ENCODE measurements around the gene NDUFV1.

NDUFV1 gene

DNA sequence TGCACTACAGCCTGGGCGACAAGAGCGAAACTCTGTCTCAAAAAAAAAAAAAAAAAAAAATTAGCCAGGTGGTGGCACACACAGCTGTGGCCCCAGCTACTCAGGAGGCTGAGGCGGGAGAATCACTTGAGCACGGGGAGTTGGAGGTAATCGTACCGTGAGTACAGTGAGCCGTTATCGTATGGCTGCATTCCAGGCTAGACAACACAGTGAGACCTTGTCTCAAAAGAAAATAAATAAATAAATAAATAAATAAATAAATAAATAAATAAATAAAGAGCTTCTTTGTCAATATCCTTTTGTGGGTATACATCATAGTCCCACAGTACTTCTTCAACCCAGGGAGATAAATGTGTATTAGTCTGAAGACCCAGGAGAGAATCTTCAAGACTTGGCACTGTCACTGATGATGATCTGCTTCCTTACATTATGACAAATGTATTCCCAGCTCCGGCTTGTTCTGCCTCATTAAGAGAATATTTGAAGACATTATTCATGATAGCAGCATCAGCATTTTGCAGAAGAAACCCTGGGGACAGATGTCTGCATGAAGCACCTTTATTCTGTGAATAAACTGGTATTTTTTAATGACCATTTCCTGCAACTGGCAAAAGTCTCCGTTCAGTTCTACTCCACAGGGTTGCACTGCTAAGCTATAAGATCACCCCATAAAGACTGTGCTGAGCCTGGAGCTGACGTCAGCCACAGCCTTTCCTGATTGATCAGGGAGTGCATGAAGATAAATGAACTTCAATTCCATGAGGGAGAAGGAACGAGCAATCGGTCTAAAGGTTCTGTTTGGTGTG is 45.4 kb downstream of the NDUFV1 start:
- no peak for TF ChIP-seq GATA3 (IDR thresholded peaks at IDR 0.05; ENCODE audit: low read depth, low read length)
- TF ChIP-seq GATA2 (IDR thresholded peaks at IDR 0.05; ENCODE audit: low read depth, low read length) = no peak

DNA sequence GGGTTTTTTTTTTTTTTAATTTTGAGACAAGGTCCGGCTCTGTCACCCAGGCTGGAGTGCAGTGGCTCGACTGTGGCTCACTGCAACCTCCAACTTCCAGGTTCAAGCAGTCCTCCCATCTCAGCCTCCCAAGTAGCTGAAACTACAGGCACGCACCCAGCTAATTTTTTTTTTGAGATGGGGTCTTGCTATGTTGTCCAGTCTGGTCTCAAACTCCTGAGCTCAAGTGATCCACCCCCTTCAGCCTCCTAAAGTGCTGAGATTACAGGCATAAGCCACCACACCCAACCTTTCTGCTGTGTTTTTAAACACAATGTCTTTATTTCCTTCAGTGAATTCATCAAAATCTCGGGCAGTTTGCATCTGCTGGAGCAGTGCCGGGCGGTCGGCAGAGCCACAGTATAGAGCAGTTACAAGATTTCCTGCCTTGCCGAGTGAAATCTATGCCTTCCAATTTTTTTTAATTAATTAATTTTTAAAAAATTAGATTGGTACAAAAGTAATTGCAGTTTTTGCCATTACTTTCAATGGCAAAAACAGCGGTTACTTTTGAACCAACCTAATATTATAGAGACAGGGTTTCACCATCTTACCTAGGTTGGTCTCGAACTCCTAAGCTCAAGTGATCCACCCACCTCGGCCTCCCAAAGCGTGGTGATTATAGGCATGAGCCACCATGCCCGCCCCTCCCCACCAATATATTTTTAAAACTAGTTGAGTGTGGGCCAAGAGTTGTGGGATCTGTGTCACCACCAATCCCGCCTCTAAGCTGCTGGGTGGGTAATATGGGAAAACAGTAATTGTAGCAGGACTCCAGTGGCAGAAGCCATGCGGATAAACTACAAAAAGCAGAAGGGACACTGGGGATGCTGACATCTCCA is 46.5 kb downstream of the NDUFV1 start:
- TF ChIP-seq GATA2 (IDR thresholded peaks at IDR 0.05; ENCODE audit: low read depth, low read length) (no peak), GATA3 (IDR thresholded peaks at IDR 0.05; ENCODE audit: low read depth, low read length) (no peak)

DNA sequence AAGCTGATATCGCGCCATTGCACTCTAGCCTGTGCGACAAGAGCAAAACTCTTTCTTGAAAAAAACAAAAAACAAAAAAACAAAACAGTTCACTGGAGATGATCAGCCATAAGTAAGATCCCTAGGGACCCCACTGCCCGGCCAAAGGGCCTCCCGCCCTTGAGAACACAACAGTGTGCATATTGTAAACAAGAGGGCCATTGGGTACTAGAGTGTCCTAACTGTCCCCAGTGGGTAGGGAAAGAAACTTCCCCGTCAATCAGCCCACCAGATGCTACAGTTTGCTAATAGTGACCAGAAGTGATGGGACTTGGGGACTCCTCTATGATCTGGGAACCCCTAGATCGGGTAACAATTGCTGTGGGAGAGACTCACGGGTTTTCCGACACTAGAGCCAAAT is 47.5 kb downstream of the NDUFV1 start:
- TF ChIP-seq GATA2 (IDR thresholded peaks at IDR 0.05; ENCODE audit: low read depth, low read length) = no peak
- TF ChIP-seq GATA3 (IDR thresholded peaks at IDR 0.05; ENCODE audit: low read depth, low read length) = no peak

DNA sequence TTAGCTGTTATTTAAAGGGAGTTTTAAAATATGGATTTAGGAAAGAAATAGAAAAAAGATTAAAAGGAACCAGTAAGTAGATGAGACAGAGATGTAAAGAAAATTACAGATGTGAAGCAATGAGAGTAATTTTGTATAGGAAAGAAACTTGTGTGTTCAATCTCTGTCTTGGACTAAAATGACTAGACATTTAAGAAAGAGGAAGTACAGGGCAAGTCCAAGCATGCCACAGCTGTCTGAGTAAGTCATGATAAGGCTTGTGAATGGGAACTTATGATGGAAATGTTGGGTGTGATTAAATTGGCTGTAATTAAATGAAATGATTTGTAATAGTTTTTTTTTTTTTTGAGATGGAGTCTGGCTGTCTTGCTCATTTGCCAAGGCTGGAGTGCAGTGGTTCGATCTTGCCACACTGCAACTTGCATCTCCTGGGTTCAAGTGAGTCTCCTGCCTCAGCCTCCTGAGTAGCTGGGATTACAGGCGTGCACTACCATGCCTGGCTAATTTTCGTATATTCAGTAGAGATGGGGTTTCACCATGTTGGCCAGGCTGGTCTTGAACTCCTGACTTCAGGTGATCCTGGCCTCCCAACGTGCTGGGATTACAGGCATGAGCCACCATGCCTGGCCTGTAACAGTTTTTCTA is 49.7 kb downstream of the NDUFV1 start:
- TF ChIP-seq GATA3 (IDR thresholded peaks at IDR 0.05; ENCODE audit: low read depth, low read length) (no peak), GATA2 (IDR thresholded peaks at IDR 0.05; ENCODE audit: low read depth, low read length) (no peak)

DNA sequence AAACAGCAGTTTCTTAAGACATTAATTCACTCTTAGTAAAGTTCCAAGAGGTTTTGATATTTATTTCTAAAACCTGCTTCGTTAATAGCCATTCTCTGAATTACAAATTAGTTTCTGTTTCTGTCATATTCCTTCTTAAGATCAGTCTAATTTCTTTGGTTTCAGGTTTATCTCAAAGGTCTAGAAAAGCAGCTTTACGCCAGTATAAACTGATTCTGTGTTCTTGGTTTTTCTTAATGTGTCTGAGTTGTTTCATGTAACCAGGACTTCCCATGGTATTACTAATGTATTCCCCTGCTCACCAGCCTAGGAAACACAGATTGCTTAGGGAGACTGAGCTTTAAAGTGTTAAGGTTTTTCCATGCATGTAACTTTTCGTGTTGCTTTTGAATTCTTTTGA is 50.6 kb downstream of the NDUFV1 start:
- TF ChIP-seq GATA2 (IDR thresholded peaks at IDR 0.05; ENCODE audit: low read depth, low read length) (no peak), GATA3 (IDR thresholded peaks at IDR 0.05; ENCODE audit: low read depth, low read length) (no peak)

Measured in SH-SY5Y (cell line).